Measurements from ENCODE around the gene HAP1. TPM values are rescaled to one million over a fixed set of nuclear protein-coding genes. Genes with fewer than 3 reads are reported as not detected.
"Not testable (repeated sequence)": the region's sequence is repeated elsewhere in the genome, so short reads cannot be mapped to it uniquely, and the experiment has no call there.

Gene HAP1
- total and polyA plus RNA-seq, 4 donors, result under 0.01 to 0.05 (median 0.03) TPM

GRCh38 chr17:41777157-41777573 lies 42.7 kb upstream of the HAP1 start:
- no peaks in the 10 kb centered on the region for H3K36me3 ChIP-seq (ENCODE audit: control insufficient read depth in 4 of 4, insufficient read depth in 3 of 4, low read depth in 1 of 4, low read length in 3 of 4)
- WGBS, result 18% methylated on average over 4 of the region's 4 CpGs
- peak overlapping the region; percentile 80 to 96 for H3K27ac ChIP-seq (ENCODE audit: low read depth in 1 of 2, low read length in 2 of 2)
- no peak overlapping the region for H3K9ac ChIP-seq (ENCODE audit: low read depth in 1 of 2, low read length in 2 of 2)
- H3K4me3 ChIP-seq (ENCODE audit: low read depth in 1 of 3, low read length in 3 of 3), result no peak overlapping the region
- peak in 1 of 2 donors; percentile 22 for TF ChIP-seq RAD21 (IDR thresholded peaks at IDR 0.05)
- TF ChIP-seq ATF3 (IDR thresholded peaks at IDR 0.05), result no peak
- no peak for TF ChIP-seq TAF1 (conservative IDR thresholded peaks at IDR 0.05)
- TF ChIP-seq, protein P1, sequence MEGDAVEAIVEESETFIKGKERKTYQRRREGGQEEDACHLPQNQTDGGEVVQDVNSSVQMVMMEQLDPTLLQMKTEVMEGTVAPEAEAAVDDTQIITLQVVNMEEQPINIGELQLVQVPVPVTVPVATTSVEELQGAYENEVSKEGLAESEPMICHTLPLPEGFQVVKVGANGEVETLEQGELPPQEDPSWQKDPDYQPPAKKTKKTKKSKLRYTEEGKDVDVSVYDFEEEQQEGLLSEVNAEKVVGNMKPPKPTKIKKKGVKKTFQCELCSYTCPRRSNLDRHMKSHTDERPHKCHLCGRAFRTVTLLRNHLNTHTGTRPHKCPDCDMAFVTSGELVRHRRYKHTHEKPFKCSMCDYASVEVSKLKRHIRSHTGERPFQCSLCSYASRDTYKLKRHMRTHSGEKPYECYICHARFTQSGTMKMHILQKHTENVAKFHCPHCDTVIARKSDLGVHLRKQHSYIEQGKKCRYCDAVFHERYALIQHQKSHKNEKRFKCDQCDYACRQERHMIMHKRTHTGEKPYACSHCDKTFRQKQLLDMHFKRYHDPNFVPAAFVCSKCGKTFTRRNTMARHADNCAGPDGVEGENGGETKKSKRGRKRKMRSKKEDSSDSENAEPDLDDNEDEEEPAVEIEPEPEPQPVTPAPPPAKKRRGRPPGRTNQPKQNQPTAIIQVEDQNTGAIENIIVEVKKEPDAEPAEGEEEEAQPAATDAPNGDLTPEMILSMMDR (IDR thresholded peaks at IDR 0.05; ENCODE audit: low read depth, low read length, missing input control), result peak; percentile 35
- H3K4me1 ChIP-seq (ENCODE audit: control insufficient read depth in 4 of 4, insufficient read depth in 4 of 4, low read length in 3 of 4), result peaks cover 18 to 61% (median 48%) of the 10 kb centered on the region in 4 donors
- H3K9me3 ChIP-seq (ENCODE audit: control insufficient read depth in 4 of 4, low read length in 3 of 4), result no peaks in the 10 kb centered on the region
- no peak for DNase-seq (ENCODE audit: low spot score)
- H3K27me3 ChIP-seq (ENCODE audit: control insufficient read depth in 4 of 4, insufficient read depth in 4 of 4, low read length in 3 of 4), result no peaks in the 10 kb centered on the region

DNA sequence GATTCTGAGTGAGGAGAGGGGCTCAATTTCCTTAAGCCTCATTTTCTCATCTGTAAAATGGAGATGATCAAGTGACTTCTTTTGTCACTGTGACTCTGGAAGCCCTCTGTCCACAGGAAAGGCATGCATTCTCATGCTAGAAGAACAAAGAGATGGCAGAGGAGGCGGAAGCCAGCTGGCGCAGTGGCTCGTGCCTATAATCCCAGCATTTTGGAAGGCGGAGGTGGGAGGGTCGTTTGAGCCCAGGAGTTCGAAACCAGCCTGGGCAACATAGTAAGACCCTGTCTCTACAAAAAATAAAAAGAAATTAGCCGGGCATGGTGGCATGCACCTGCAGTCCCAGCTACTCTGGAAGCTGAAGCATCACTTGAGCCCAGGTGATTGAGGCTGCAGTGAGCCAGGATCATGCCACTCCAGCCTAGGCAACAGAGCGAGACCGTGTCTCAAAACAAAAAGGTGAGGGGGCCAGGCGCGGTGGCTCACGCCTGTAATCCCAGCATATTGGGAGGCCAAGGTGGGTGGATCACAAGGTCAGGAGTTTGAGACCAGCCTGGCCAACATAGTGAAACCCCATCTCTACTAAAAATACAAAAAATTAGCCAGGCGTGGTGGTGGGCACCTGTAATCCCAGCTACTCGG lies 41.9 kb upstream of the HAP1 start:
- not testable (repeated sequence) for H3K36me3 ChIP-seq (ENCODE audit: control insufficient read depth in 4 of 4, insufficient read depth in 3 of 4, low read depth in 1 of 4, low read length in 3 of 4); DNase-seq (ENCODE audit: low spot score); H3K9me3 ChIP-seq (ENCODE audit: control insufficient read depth in 4 of 4, low read length in 3 of 4); H3K4me3 ChIP-seq (ENCODE audit: low read depth in 1 of 3, low read length in 3 of 3); H3K27me3 ChIP-seq (ENCODE audit: control insufficient read depth in 4 of 4, insufficient read depth in 4 of 4, low read length in 3 of 4); H3K9ac ChIP-seq (ENCODE audit: low read depth in 1 of 2, low read length in 2 of 2)
- Histone ChIP-seq H3K4me1 (ENCODE audit: control insufficient read depth in 4 of 4, insufficient read depth in 4 of 4, low read length in 3 of 4) (peaks cover 23 to 61% (median 53%) of the 10 kb centered on the region in 4 donors), H3K27ac (ENCODE audit: low read depth in 1 of 2, low read length in 2 of 2) (peak overlapping the region; percentile 80 to 96)
- 86% methylated on average over 14 of the region's 14 CpGs for WGBS

DNA sequence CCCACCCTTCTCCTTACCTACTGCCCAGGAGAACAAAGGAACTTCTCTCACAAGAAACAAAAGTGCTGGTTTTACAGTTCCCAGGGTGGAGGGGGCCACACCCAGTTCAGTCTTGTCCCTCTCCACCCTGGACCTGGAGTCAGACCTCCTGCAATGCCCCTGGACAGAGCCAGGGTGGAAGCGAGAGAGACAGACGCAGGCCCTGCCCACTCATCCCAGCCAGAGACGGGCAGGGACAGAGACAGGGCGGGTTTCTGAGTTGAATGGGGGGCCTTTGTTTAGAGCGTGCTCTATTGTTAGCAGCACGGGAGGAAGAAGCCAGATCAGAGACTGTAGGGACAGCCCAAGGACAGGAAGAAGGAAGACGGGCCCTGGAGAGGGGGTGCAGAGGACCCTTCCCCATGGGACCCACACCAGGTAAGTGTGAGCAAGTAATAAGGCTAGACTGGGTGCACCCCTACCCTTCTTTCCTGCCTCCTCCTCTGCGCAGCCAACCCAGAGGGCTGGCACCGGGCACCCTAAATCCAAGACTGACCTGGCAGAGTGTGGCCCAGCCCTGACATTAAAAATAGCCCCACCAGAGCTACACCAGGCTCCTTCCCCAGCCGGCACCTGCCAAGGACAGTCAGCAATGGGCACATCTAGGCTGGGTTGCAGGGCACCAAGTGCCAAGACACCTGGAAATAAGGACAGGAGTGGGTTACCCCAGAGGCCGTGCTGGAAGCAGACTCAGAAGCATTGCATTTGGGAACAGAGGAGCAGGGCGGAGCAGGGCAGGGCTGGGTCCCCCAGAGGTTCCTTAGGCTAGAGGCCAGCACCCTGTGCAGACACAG lies 41.2 kb upstream of the HAP1 start:
- DNase-seq (ENCODE audit: low spot score), result no peak
- no peaks in the 10 kb centered on the region for H3K27me3 ChIP-seq (ENCODE audit: control insufficient read depth in 4 of 4, insufficient read depth in 4 of 4, low read length in 3 of 4)
- peak overlapping the region; percentile 14 to 80 for H3K27ac ChIP-seq (ENCODE audit: low read depth in 1 of 2, low read length in 2 of 2)
- H3K9ac ChIP-seq (ENCODE audit: low read depth in 1 of 2, low read length in 2 of 2), result no peak overlapping the region
- H3K36me3 ChIP-seq (ENCODE audit: control insufficient read depth in 4 of 4, insufficient read depth in 3 of 4, low read depth in 1 of 4, low read length in 3 of 4), result peaks cover 0 to 2% (median under 1%) of the 10 kb centered on the region in 4 donors
- no peak overlapping the region for H3K4me3 ChIP-seq (ENCODE audit: low read depth in 1 of 3, low read length in 3 of 3)
- peaks cover 23 to 63% (median 56%) of the 10 kb centered on the region in 4 donors for H3K4me1 ChIP-seq (ENCODE audit: control insufficient read depth in 4 of 4, insufficient read depth in 4 of 4, low read length in 3 of 4)
- WGBS, result 80% methylated on average over 12 of the region's 12 CpGs
- H3K9me3 ChIP-seq (ENCODE audit: control insufficient read depth in 4 of 4, low read length in 3 of 4), result no peaks in the 10 kb centered on the region
- TF ChIP-seq TAF1 (conservative IDR thresholded peaks at IDR 0.05) (no peak), JUND (IDR thresholded peaks at IDR 0.05) (no peak), RAD21 (IDR thresholded peaks at IDR 0.05) (no peak), FOXA2 (IDR thresholded peaks at IDR 0.05) (no peak), NR2F2 (IDR thresholded peaks at IDR 0.05) (no peak), FOXA1 (IDR thresholded peaks at IDR 0.05) (no peak), MAX (IDR thresholded peaks at IDR 0.05) (no peak), EGR1 (IDR thresholded peaks at IDR 0.05; ENCODE audit: low read depth in 2 of 2) (no peak), GABPA (IDR thresholded peaks at IDR 0.05 in 1 of 2, conservative IDR thresholded peaks at IDR 0.05 in 1 of 2) (no peak), ATF3 (IDR thresholded peaks at IDR 0.05) (no peak)
- TF ChIP-seq, protein P1 (IDR thresholded peaks at IDR 0.05; ENCODE audit: low read depth, low read length, missing input control), result no peak
- TF ChIP-seq, protein P2, sequence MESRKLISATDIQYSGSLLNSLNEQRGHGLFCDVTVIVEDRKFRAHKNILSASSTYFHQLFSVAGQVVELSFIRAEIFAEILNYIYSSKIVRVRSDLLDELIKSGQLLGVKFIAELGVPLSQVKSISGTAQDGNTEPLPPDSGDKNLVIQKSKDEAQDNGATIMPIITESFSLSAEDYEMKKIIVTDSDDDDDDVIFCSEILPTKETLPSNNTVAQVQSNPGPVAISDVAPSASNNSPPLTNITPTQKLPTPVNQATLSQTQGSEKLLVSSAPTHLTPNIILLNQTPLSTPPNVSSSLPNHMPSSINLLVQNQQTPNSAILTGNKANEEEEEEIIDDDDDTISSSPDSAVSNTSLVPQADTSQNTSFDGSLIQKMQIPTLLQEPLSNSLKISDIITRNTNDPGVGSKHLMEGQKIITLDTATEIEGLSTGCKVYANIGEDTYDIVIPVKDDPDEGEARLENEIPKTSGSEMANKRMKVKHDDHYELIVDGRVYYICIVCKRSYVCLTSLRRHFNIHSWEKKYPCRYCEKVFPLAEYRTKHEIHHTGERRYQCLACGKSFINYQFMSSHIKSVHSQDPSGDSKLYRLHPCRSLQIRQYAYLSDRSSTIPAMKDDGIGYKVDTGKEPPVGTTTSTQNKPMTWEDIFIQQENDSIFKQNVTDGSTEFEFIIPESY (IDR thresholded peaks at IDR 0.05), result no peak
- TF ChIP-seq, protein P3, sequence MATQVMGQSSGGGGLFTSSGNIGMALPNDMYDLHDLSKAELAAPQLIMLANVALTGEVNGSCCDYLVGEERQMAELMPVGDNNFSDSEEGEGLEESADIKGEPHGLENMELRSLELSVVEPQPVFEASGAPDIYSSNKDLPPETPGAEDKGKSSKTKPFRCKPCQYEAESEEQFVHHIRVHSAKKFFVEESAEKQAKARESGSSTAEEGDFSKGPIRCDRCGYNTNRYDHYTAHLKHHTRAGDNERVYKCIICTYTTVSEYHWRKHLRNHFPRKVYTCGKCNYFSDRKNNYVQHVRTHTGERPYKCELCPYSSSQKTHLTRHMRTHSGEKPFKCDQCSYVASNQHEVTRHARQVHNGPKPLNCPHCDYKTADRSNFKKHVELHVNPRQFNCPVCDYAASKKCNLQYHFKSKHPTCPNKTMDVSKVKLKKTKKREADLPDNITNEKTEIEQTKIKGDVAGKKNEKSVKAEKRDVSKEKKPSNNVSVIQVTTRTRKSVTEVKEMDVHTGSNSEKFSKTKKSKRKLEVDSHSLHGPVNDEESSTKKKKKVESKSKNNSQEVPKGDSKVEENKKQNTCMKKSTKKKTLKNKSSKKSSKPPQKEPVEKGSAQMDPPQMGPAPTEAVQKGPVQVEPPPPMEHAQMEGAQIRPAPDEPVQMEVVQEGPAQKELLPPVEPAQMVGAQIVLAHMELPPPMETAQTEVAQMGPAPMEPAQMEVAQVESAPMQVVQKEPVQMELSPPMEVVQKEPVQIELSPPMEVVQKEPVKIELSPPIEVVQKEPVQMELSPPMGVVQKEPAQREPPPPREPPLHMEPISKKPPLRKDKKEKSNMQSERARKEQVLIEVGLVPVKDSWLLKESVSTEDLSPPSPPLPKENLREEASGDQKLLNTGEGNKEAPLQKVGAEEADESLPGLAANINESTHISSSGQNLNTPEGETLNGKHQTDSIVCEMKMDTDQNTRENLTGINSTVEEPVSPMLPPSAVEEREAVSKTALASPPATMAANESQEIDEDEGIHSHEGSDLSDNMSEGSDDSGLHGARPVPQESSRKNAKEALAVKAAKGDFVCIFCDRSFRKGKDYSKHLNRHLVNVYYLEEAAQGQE (IDR thresholded peaks at IDR 0.05), result no peak

Data from liver (tissue), 9 donors.